ENCODE results near the gene SYNE1. TPM values are rescaled to one million over a fixed set of nuclear protein-coding genes. Genes with fewer than 3 reads are reported as not detected.

Gene SYNE1
- total and polyA plus RNA-seq, 2 of the 8 experiments (the other 6 are each of a cell fraction or from before 2014, with no cell fraction given) = 2.8 to 5.5 TPM

- TF ChIP-seq CHD7 (IDR thresholded peaks at IDR 0.05; ENCODE audit: insufficient replicate concordance, low read length) (no peak), GABPA (IDR thresholded peaks at IDR 0.05; ENCODE audit: borderline replicate concordance, insufficient read depth, low read length) (no peak), GTF2F1 (IDR thresholded peaks at IDR 0.05; ENCODE audit: borderline replicate concordance, low read depth, low read length) (no peak), CTCF (IDR thresholded peaks at IDR 0.05; ENCODE audit: control extremely low read depth in 1 of 3, insufficient read depth in 1 of 3, low read depth in 1 of 3, low read length in 3 of 3) (no peak), USF2 (IDR thresholded peaks at IDR 0.05; ENCODE audit: low read length) (no peak)
These were observed 338.1 kb downstream of the SYNE1 start (continued) for GRCh38 chr6:152298848-152299735.

All from H1 (cell line).